Measurements from ENCODE around the gene MXD4.

MXD4 gene

GRCh38 chr4:2261853-2262144 is at the start of gene MXD4:
Gene MXD4 (minus strand): TSS chr4:2262109. CDS start chr4:2261980, 129 bp downstream.
- DNase-seq (ENCODE audit: low read depth) = no peak

GRCh38 chr4:2306773-2307410 is 45.0 kb upstream of the MXD4 start:
- DNase-seq (ENCODE audit: low read depth) = no peak

GRCh38 chr4:2305766-2306501 is 44.0 kb upstream of the MXD4 start:
- DNase-seq (ENCODE audit: low read depth) = no peak

- no peak for DNase-seq (ENCODE audit: low read depth)
These were observed 43.1 kb upstream of the MXD4 start for GRCh38 chr4:2304877-2305561.

DNA sequence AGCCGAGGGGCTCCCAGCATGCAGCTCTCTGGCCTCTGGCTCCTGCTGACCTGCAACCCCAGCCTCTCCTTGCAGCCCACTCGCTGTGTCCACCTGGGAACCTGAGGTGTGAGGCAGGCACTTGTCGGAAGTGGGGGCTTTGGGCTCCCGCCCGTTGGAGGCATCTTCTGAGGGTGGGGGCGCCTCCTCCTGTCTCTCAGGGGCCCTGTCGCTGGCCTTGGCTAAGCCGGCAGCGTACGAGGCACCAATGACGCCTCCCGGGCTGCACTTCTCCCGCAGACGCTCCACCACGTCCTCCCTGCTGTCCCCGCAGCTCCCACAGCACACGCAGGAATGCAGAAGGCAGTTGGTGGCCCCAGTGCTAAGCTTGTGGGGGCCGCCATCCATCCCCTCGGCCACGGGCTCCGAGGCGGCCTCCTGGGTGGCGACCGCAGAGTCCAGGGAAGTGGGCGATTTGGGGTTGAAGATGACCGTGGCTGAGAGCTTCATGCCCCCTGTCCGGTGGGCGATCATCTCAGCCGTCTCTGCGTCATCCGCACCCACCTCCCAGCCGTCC is 42.5 kb upstream of the MXD4 start:
- no peak for DNase-seq (ENCODE audit: low read depth)

GRCh38 chr4:2303686-2304320 is 41.9 kb upstream of the MXD4 start:
- DNase-seq (ENCODE audit: low read depth) = no peak

GRCh38 chr4:2303121-2303685 is 41.3 kb upstream of the MXD4 start:
- no peak for DNase-seq (ENCODE audit: low read depth)

DNA sequence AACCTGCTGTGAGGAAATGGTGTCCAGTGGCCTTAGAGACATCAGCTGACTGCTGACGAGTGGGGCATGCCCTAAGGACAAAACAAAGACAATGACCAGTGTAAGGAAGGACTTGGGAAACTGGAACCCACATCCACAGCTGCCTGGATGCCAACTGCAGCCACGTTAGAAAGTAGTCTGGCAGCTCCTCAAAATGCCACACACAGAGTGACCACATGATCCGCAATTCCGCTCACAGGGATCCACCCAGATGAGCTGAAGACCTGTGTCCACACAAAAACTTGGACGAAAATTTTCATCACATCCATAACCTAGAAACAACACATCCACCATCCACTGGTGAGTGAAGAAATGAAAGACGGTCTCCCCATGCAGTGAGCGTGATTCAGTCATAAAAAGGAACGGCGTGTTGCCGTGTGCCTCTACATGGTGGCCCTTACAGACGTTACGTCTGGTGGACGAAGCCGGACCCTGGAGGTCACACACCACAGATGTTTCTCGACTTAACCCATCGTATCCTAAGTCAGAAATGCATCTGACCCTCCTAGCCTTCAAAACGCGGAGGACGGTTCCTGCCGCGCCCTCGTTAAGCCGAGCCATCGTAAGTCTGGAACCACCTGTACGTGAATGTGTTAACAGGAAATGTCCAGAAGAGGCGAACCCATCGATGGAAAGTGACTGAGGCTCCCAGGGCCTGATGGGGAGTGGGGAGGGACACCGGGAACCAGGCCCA is 40.6 kb upstream of the MXD4 start:
- DNase-seq (ENCODE audit: low read depth) = no peak

GRCh38 chr4:2301806-2302205 is 39.9 kb upstream of the MXD4 start:
- no peak for DNase-seq (ENCODE audit: low read depth)

DNA sequence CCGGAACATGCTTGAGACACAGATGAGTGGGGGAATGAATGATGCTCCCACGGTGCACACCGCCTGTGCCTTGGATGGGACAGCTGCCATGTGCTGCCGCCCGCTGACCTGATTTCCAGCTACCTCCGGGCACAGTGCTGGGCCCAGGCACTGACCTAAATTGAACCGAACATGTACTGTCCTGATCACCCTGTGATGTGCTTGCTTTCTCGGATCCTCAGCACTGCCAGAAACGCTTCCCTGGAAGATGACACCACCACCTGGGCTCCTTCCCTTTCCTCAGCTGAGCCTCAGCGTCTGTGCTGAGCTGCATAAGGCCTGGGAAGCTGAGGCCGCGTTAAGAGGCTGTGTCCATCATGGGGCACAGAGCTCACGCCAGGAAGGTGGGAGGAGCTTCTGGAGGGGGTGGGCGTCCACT is 39.3 kb upstream of the MXD4 start:
- DNase-seq (ENCODE audit: low read depth) = no peak

DNA sequence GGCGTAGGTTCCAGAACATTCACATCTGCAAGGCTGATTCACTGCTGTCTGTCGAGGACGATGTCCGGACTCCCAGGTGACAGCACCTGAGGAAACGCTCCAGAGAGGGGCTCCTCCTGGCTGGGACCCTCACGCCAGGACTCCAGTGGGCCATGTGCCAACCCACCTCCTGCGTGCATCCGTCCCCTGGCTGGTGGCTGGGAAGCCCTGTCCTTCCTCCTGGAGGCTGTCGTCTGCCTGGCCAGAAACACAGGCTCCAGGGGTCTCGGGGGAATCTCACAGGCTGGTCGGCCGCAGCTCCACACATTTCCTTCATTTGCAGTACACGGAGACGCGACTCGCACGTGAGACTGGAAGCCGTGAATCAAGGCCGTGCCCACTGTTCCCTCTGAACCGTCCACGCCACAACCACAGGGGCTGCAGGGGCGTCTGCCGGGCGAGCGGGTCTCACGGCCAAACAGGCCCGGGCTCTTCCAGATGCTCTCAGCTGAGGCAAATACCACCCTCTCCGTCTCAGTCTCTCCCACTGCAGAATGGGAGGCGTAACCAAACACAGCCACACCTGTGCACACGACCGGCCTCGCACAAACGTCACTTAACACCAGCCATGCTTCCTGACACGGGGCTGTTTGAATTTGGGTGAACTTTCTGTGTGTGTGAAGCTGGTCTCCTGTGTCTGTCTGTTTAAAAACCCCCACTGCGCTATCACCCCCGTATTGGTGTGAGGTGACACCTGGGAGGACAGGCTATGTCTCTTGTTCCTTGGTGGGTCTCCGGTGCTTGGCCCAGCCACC is 38.7 kb upstream of the MXD4 start:
- no peak for DNase-seq (ENCODE audit: low read depth)

- DNase-seq (ENCODE audit: low read depth) = no peak
These were observed 37.9 kb upstream of the MXD4 start for GRCh38 chr4:2299794-2300193.

DNA sequence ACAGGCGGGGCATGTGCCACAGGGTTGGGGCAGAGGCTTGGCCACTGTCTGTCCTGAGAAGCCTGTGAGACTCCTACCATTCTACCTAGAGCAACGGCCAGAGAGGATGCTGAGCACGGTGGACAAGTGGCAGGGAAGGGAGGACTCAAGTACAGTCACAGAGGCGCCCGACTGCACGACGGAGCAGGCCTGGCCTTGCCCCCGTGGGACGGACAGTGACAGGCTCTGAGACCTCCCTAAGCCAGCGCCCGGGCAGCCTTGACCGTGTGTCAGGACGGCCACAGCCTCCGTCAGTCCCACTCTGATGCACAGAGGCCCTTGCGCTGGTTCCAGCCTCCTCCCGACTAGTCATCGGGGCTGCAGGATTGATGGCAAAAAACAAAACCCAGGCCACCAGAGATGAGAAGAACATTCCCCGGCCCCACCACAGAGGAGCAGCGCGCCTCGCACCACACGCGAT is 36.7 kb upstream of the MXD4 start:
- DNase-seq (ENCODE audit: low read depth) = no peak

GRCh38 chr4:2297606-2298531 is 36.0 kb upstream of the MXD4 start:
- no peak for DNase-seq (ENCODE audit: low read depth)

DNA sequence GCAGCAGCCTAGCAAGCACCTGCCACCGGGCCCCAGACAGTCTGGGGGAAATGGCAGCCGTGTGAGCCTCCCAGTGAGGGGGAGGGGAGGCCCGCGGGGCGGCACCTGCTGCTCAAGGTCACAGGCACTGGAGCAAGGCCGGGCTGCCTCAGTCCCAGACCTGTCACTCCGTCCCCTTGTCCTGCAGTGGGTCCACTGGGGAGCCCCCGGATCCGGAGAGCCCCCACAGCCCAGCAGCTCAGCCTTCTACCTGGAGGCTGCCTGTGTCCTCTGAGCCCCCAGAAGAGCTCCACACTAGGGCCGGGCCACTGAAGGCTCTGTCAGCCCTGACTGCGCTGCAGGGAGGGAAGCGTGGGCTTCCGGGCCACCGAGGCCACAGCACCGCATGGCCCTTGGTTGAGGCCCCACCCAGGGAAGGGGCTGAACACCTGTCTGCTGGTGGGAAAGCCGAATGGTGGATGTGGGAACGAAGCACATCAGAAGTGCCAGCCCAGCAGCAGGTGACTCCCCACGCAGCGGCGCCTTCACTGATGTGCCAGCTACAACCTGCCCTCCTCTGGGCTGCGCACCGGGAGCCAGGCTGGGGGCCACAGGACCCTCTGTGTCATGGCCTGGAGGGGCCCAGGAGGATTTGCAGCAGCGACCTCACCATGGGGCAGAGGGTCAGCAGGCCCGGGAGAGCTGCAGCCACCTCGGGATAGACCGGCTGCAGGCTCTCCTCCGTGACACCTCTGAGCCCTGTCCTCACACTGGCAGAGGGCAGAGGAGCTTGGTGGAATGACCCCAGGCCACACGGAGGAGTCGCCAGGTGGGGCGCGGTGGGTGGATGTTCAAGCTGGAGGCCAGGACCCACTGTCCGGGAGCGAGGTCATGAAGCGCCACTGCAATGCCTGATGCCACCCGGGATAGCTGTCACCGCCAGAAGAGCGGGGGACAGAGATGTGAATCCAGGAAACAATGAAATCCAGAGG is 35.0 kb upstream of the MXD4 start:
- no peak for DNase-seq (ENCODE audit: low read depth)

DNA sequence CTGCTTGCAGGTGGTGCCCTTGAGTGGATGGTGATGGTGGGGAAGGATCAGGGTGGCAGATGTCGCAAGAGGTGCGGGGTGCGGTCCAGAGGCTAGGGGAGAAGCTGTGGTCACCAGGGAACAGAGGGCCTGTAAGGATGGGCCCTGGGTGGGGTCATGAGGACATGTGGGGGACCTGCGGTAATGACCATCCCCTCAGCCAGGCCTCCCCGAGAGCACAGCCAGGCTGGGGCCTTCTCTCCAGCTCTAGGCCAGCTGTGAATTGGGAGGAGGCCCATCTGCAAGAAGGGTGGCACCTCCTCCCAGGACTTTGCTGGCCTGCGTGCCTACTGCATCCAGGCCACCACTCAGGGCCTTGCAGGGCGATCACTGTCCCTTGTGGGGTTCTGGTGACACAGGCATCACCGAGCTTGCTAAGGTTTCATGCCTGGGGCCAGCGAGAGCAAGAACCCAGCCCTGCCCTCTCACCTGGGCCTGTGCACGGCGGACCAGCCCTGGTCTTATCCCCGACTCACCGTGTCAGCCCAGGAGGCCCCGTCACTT is 34.1 kb upstream of the MXD4 start:
- DNase-seq (ENCODE audit: low read depth) = no peak

GRCh38 chr4:2295500-2295899 is 33.6 kb upstream of the MXD4 start:
- no peak for DNase-seq (ENCODE audit: low read depth)

DNA sequence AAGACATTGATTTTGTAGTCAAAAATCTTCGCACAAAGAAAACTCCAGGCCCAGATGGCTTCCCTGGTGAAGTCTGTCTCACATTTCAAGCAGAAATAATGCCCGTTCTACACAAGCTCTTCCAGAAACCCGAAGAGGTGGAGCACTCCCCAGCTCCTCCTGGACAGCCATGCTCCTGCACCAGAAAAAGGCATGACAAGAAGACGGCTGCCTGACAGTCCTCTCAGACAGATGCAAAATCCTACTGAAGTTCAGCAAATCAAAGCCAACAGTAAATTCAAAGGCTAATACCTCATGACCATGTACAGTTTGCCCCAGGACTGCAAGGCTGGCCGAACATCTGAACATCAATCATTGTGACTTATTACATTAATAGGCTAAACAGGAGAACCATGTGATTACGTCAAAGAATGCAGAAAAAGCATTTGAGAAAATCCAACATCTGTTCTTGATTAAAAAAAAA is 30.8 kb upstream of the MXD4 start:
- DNase-seq (ENCODE audit: low read depth) = no peak

Data from stimulated activated CD8-positive, alpha-beta memory T cell treated with anti-CD3 and anti-CD28 coated beads, Interleukin-15, amount 100 ng/mL, for 24 hours (primary cell).